ENCODE results near the gene GTF3C6. TPM values are rescaled to one million over a fixed set of nuclear protein-coding genes. Genes with fewer than 3 reads are reported as not detected.

Gene GTF3C6
- total RNA-seq: 48.5 and 51.6 TPM in 2 replicates

GRCh38 chr6:110958329-110959192, at the start of gene GTF3C6:
Gene GTF3C6 (plus strand): TSS chr6:110958706. CDS start chr6:110958770, 64 bp downstream.

Other genes starting within 250 kb of the GTF3C6 start
- 4.2 and 8.6 TPM in 2 replicates for gene CDK19, start 143.2 kb upstream of the GTF3C6 start, total RNA-seq
- gene AMD1, start 83.9 kb upstream of the GTF3C6 start, total RNA-seq: 28.3 and 53.3 TPM in 2 replicates
- 6.8 and 11.6 TPM in 2 replicates for gene RPF2, start 23.3 kb downstream of the GTF3C6 start, total RNA-seq
- gene SLC16A10, start 128.8 kb downstream of the GTF3C6 start, total RNA-seq: not detected in 2 replicates